Glutamatergic neuron (in vitro differentiated cells): ENCODE data around the gene MAD2L1BP. TPM values are rescaled to one million over a fixed set of nuclear protein-coding genes. Genes with fewer than 3 reads are reported as not detected.

Source experiments
- DNase-seq: peaks from one replicate; pipeline ENCODE4 v3.0.0; 2022
- H3K27ac Mint-ChIP-seq: one replicate; pipeline ENCODE4 v1.8.0; 2020; ENCODE audit warnings: mild to moderate bottlenecking, mixed read lengths, inconsistent platforms; ENCODE audit not compliant: unreplicated experiment
- H3K27me3 Mint-ChIP-seq: one replicate; pipeline ENCODE4 v1.8.0; 2020; ENCODE audit warnings: mild to moderate bottlenecking, moderate library complexity, mixed read lengths, inconsistent platforms; ENCODE audit not compliant: unreplicated experiment
- H3K36me3 Mint-ChIP-seq: one replicate; pipeline ENCODE4 v1.8.0; 2020; ENCODE audit warnings: mild to moderate bottlenecking, mixed read lengths, inconsistent platforms; ENCODE audit not compliant: unreplicated experiment
- H3K4me1 Mint-ChIP-seq: one replicate; pipeline ENCODE4 v1.8.0; 2020; ENCODE audit warnings: mild to moderate bottlenecking, low read depth, mixed read lengths, inconsistent platforms; ENCODE audit not compliant: unreplicated experiment
- H3K4me3 Mint-ChIP-seq: one replicate; pipeline ENCODE4 v1.8.0; 2020; ENCODE audit warnings: mild to moderate bottlenecking, mixed read lengths, inconsistent platforms; ENCODE audit not compliant: unreplicated experiment
- H3K9me3 Mint-ChIP-seq: one replicate; pipeline ENCODE4 v1.8.0; 2020; ENCODE audit warnings: mild to moderate bottlenecking, moderate library complexity, mixed read lengths, inconsistent platforms; ENCODE audit not compliant: unreplicated experiment
- total RNA-seq: library from RNA; stranded (reverse); fragmentation: NEBNext Ultra II Directional; extraction: Animal tissue kit (Norgen Biotek cat#: 25700); gene quantifications from one replicate; pipeline ENCODE4 v1.2.1, GENCODE V29; 2021; ENCODE audit not compliant: unreplicated experiment
- TF ChIP-seq, protein P1 (sequence below): fragments of 200-600 bp; sonication (generic); IDR thresholded peaks from one replicate; pipeline ENCODE4 v1.5.0; 2021; ENCODE audit not compliant: partially characterized antibody, unreplicated experiment

Gene MAD2L1BP
- total RNA-seq, 1 donor from 2014 or later: 38.8 TPM

DNA sequence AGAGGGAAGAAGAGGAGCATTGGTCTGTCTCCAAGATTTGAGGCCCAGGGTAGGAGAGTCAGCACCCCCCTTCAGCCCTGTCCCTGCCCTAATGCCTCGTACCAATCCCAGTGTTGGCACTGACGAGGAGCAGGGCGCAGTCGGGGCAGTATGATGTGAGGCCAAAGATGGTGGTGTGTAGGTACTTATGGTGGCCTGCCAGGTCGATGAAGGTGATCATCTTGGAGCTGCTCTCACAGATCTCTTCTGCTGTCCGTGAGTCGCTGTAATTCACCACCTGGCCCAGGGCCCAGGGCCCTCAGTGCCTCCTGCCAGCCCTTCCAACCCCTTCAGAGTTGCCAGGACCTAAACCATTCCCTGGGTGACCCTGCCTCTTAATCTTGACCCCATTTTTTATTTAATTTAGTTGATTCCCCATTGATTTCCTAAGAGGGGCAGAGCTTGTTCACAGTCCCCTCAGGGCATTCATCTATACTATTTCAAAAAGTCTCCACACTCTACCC lies 10.8 kb upstream of the MAD2L1BP start:
- Mint-ChIP-seq H3K36me3 (peaks cover 5% of the 10 kb centered on the region), H3K27ac (no peak overlapping the region), H3K4me3 (no peak overlapping the region), H3K9me3 (peaks cover 7% of the 10 kb centered on the region), H3K27me3 (peaks cover 4% of the 10 kb centered on the region), H3K4me1 (peaks cover 11% of the 10 kb centered on the region)
- TF ChIP-seq, protein P1, sequence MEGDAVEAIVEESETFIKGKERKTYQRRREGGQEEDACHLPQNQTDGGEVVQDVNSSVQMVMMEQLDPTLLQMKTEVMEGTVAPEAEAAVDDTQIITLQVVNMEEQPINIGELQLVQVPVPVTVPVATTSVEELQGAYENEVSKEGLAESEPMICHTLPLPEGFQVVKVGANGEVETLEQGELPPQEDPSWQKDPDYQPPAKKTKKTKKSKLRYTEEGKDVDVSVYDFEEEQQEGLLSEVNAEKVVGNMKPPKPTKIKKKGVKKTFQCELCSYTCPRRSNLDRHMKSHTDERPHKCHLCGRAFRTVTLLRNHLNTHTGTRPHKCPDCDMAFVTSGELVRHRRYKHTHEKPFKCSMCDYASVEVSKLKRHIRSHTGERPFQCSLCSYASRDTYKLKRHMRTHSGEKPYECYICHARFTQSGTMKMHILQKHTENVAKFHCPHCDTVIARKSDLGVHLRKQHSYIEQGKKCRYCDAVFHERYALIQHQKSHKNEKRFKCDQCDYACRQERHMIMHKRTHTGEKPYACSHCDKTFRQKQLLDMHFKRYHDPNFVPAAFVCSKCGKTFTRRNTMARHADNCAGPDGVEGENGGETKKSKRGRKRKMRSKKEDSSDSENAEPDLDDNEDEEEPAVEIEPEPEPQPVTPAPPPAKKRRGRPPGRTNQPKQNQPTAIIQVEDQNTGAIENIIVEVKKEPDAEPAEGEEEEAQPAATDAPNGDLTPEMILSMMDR: no peak
- DNase-seq: no peak

DNA sequence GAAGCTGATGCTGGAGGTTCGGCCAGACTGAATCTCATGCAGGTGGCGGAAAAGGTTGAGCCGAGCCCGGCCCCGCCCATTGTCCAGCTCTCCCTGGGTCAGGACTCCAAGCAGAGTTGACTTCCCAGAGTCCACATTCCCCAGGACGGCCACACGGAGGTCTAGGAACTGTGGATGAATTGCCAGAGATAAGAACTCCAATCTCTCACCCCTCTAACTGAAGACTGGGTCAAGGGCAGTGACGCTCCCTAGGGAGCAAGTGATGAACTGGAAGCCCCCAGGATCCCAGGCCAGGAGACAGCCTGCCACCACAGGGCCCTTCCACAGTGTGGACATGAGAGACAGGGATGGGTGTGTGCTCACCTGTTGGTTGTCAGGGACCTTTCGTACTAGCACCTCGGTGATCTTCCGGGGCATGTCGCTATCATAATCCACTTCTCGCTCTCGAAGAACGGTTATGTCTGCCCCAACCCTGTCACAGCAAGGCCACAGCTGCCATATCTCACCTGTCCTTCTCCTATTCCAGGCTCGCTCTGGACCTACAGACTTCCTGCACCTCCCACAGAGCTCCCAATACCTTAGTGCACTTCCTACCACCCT lies 10.1 kb upstream of the MAD2L1BP start:
- peaks cover 8% of the 10 kb centered on the region for H3K27me3 Mint-ChIP-seq
- no peak overlapping the region for H3K4me3 Mint-ChIP-seq
- DNase-seq: no peak
- H3K27ac Mint-ChIP-seq: no peak overlapping the region
- H3K36me3 Mint-ChIP-seq: peaks cover 5% of the 10 kb centered on the region
- TF ChIP-seq, protein P1: no peak
- H3K9me3 Mint-ChIP-seq: peaks cover 11% of the 10 kb centered on the region
- peaks cover 15% of the 10 kb centered on the region for H3K4me1 Mint-ChIP-seq

DNA sequence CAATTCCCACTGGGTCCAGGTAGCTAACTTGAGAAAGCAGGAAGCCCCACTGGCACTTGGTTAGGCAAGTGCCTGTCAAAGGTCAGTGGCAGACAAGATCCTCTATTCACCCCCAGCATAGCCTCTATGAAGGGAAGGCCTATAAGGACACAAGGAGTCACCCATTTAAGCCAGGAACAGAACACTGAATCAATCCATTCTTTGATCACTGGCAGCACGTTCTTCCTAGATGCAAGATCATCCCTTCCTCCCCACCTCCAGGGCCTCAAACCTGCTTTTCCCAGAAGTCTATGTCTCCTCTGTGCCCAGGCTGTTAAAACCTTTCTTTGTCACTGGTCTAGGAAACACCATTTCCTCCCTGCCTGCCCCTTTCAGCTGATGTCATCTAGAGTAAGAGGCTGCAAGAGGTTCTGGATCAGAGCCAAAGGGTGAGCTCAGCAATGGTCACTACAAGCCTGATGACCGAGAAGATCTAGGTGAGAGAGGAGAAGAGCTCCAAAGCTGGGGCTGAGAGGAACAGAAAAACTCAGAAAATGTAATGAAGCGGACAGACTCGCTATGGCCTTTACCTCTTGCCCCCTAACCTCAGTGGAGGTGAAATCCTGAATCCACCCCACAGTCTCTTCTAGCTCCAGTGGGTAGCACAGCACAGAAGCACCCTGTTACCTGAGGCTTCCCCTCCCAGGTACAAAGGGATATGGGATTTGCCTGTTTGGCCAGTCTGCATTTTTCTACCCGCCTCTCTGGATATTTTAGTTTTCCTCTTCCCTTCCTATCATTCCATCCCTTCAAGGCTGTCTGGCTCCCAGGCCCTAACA lies 8.4 kb upstream of the MAD2L1BP start:
- H3K4me3 Mint-ChIP-seq: peak overlapping the region; percentile 78
- H3K27ac Mint-ChIP-seq: peak overlapping the region; percentile 90
- no peak for DNase-seq
- TF ChIP-seq, protein P1: no peak
- peaks cover 10% of the 10 kb centered on the region for H3K27me3 Mint-ChIP-seq
- H3K36me3 Mint-ChIP-seq: peaks cover 1% of the 10 kb centered on the region
- peaks cover 9% of the 10 kb centered on the region for H3K9me3 Mint-ChIP-seq
- H3K4me1 Mint-ChIP-seq: peaks cover 16% of the 10 kb centered on the region

DNA sequence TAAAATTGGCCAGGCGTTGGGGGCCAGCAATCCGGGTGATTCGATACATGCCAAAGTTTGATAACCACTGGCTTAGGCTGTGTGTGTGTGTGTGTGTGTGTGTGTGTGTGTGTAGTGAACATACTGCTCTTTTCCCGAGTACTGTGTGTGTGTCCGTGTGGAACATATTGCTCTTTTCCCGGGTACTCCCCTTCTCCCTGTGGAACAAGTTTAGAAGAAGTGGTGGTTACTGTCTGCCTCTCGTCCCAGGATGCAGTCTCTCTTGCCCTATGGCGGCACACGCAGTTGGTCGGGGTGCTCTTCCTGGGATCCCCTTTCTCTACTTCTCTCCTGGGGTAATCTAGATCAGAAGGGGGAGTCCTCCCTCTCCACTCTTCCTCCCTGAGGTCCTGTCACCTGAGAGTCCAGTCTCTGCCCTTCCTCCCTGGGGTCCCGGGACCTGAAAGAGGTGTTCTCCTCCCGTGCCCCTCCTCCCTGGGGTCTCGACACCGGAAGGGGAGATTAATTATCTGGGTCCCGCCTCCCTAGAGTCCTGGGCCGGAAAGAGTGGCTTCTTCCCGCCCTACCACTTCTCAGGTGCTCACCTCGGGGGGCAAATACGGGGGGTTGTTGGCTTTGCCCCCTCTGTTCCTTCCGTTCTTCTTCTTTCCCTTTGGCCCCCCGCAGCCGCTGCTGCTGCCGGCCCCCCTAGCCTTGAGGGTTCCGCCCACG lies 7.1 kb upstream of the MAD2L1BP start:
- Mint-ChIP-seq H3K4me1 (peaks cover 16% of the 10 kb centered on the region), H3K27ac (peak overlapping the region; percentile 87)

More for the DNA sequence above, 7.1 kb upstream of the MAD2L1BP start:
- Mint-ChIP-seq H3K27me3 (peaks cover 10% of the 10 kb centered on the region), H3K9me3 (peaks cover 9% of the 10 kb centered on the region), H3K4me3 (peak overlapping the region; percentile 99), H3K36me3 (no peaks in the 10 kb centered on the region)
- peak; percentile 46 for DNase-seq
- TF ChIP-seq, protein P1: no peak
